ENCODE data around the gene WBP2. TPM values are rescaled to one million over a fixed set of nuclear protein-coding genes. Genes with fewer than 3 reads are reported as not detected.
"Not testable (repeated sequence)": the region's sequence is repeated elsewhere in the genome, so short reads cannot be mapped to it uniquely, and the experiment has no call there.

Gene WBP2
- total and polyA plus RNA-seq, 2 experiments from 2014 or later: 61.3 to 160 TPM

GRCh38 chr17:75861927-75862317 is 6.8 kb upstream of the WBP2 start:
- Histone ChIP-seq H3K4me1 (ENCODE audit: low read depth) (no peaks in the 10 kb centered on the region), H3K27me3 (no peaks in the 10 kb centered on the region), H3K4me3 (no peak overlapping the region), H3K27ac (no peak overlapping the region), H3K9me3 (ENCODE audit: low read depth) (no peaks in the 10 kb centered on the region), H3K36me3 (no peaks in the 10 kb centered on the region)
- no peak for TF ChIP-seq CTCF (IDR thresholded peaks at IDR 0.05; ENCODE audit: low read depth, low read length)
- no peak for DNase-seq (ENCODE audit: low read depth in 1 of 2, low spot score in 1 of 2)

DNA sequence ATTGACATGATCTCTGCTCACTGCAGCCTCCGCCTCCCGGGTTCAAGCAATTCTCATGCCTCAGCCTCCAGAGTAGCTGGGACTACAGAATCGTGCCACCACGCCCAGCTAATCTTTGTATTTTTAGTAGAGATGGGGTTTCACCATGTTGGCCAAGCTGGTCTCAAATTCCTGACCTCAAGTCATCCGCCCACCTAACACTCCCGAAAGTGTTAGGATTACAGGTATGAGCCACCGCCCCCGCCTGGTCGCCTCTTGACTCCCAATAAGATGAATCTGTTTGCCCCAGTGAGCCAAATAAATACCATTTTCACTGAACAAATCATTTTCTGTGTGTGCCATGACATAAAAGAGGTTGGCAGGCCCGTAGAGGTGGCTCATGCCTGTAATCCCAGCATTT is 4.2 kb upstream of the WBP2 start:
- not testable (repeated sequence) for H3K36me3 ChIP-seq; H3K4me3 ChIP-seq; H3K9me3 ChIP-seq (ENCODE audit: low read depth); H3K4me1 ChIP-seq (ENCODE audit: low read depth); DNase-seq (ENCODE audit: low read depth in 1 of 2, low spot score in 1 of 2); H3K27ac ChIP-seq; H3K27me3 ChIP-seq

GRCh38 chr17:75856062-75856756 is 1.1 kb upstream of the WBP2 start:
- Histone ChIP-seq H3K27ac (peak overlapping the region; percentile 91), H3K4me3 (peak overlapping the region; percentile 63), H3K36me3 (peaks cover 1% of the 10 kb centered on the region), H3K9me3 (ENCODE audit: low read depth) (no peaks in the 10 kb centered on the region), H3K4me1 (ENCODE audit: low read depth) (peaks cover 4% of the 10 kb centered on the region), H3K27me3 (no peaks in the 10 kb centered on the region)
- TF ChIP-seq CTCF (IDR thresholded peaks at IDR 0.05; ENCODE audit: low read depth, low read length): no peak
- DNase-seq (ENCODE audit: low read depth in 1 of 2, low spot score in 1 of 2): no peak

- H3K9me3 ChIP-seq (ENCODE audit: low read depth): no peaks in the 10 kb centered on the region
- H3K27ac ChIP-seq: peak overlapping the region; percentile 89
- no peak for TF ChIP-seq CTCF (IDR thresholded peaks at IDR 0.05; ENCODE audit: low read depth, low read length)
- H3K36me3 ChIP-seq: peaks cover 9% of the 10 kb centered on the region
- no peak for DNase-seq (ENCODE audit: low read depth in 1 of 2, low spot score in 1 of 2)
- H3K27me3 ChIP-seq: no peaks in the 10 kb centered on the region
- peaks cover 4% of the 10 kb centered on the region for H3K4me1 ChIP-seq (ENCODE audit: low read depth)
- H3K4me3 ChIP-seq: peak overlapping the region; percentile 65
Measured at GRCh38 chr17:75854881-75855309, 240 bp downstream of the WBP2 start.

- Histone ChIP-seq H3K4me3 (peak overlapping the region; percentile 65), H3K4me1 (ENCODE audit: low read depth) (peaks cover 4% of the 10 kb centered on the region), H3K36me3 (peaks cover 15% of the 10 kb centered on the region), H3K9me3 (ENCODE audit: low read depth) (no peaks in the 10 kb centered on the region), H3K27ac (peak overlapping the region; percentile 89), H3K27me3 (no peaks in the 10 kb centered on the region)
- peak in 1 of 2 donors; percentile 62 for DNase-seq (ENCODE audit: low read depth in 1 of 2, low spot score in 1 of 2)
- no peak for TF ChIP-seq CTCF (IDR thresholded peaks at IDR 0.05; ENCODE audit: low read depth, low read length)
Measured at GRCh38 chr17:75854101-75854748, 910 bp downstream of the WBP2 start.

DNA sequence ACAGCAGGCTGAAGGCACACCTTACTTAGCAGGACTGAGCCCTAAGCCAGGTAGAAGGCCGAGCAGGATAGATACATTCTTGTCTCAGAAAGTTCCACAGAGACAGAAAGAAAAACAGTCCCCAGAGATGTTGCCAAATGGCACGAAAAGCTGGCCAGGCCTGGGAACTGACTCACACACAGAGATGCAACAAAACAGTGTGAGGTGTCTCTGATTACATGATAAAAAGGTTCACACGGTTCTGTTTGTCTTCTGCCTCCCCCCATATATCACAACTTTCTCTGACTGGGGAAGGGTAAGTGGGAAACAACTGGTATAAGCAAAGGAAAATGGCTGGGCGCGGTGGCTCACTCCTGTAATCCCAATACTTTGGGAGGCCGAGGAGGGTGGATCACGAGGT is 1.7 kb downstream of the WBP2 start:
- Histone ChIP-seq H3K36me3 (peaks cover 22% of the 10 kb centered on the region), H3K27ac (no peak overlapping the region), H3K4me1 (ENCODE audit: low read depth) (peaks cover 4% of the 10 kb centered on the region), H3K4me3 (no peak overlapping the region), H3K27me3 (no peaks in the 10 kb centered on the region), H3K9me3 (ENCODE audit: low read depth) (no peaks in the 10 kb centered on the region)
- no peak for TF ChIP-seq CTCF (IDR thresholded peaks at IDR 0.05; ENCODE audit: low read depth, low read length)
- no peak for DNase-seq (ENCODE audit: low read depth in 1 of 2, low spot score in 1 of 2)

DNA sequence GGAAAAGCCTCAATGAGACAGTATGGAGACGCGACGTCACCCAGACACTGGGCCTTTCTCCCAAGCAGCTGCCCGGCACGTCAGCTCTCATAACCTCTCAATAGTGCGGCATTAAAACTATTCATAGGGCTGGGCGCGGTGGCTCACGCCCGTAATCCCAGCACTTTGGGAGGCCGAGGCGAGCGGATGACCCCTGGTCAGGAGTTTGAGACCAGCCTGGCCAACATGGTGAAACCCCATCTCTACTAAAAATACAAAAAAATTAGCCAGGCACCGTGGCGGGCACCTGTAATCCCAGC is 3.5 kb downstream of the WBP2 start:
- H3K4me1 ChIP-seq (ENCODE audit: low read depth); H3K27ac ChIP-seq; H3K4me3 ChIP-seq; DNase-seq (ENCODE audit: low read depth in 1 of 2, low spot score in 1 of 2); H3K9me3 ChIP-seq (ENCODE audit: low read depth); H3K27me3 ChIP-seq: not testable (repeated sequence)
- H3K36me3 ChIP-seq: peaks cover 22% of the 10 kb centered on the region
